KMS-11 (cell line): ENCODE measurements around the gene CDSN.
A peak's percentile ranks its signal among the peaks of the same experiment; 100 is the strongest.

Experiments used
- H2AFZ ChIP-seq: fragments of 200-600 bp; sonication (generic); 2 replicates; pipeline ENCODE4 v1.6.1; 2016; ENCODE audit warnings: antibody characterized with exemption, mixed run types, low read depth
- H3K27ac ChIP-seq: fragments of 200-600 bp; sonication (generic); 2 replicates; pipeline ENCODE4 v1.6.1; 2016; ENCODE audit warnings: mild to moderate bottlenecking, mixed run types
- H3K27me3 ChIP-seq: fragments of 200-600 bp; sonication (generic); 2 replicates; pipeline ENCODE4 v1.6.1; 2017; ENCODE audit warnings: mild to moderate bottlenecking, low read depth, mixed run types, moderate library complexity; ENCODE audit not compliant: insufficient read depth
- H3K36me3 ChIP-seq: fragments of 200-600 bp; sonication (generic); 2 replicates; pipeline ENCODE4 v1.6.1; 2017; ENCODE audit warnings: mild to moderate bottlenecking, mixed run types; ENCODE audit not compliant: insufficient read depth
- H3K4me1 ChIP-seq: fragments of 200-600 bp; sonication (generic); 2 replicates; pipeline ENCODE4 v1.6.1; 2016; ENCODE audit warnings: mild to moderate bottlenecking, low read depth, mixed run types; ENCODE audit not compliant: poor library complexity, severe bottlenecking
- H3K4me2 ChIP-seq: fragments of 200-600 bp; sonication (generic); 2 replicates; pipeline ENCODE4 v1.7.0; 2016; ENCODE audit warnings: mild to moderate bottlenecking, mixed run types
- H3K4me3 ChIP-seq: fragments of 200-600 bp; sonication (generic); IDR thresholded peaks from 2 replicates; pipeline ENCODE4 v1.6.1; 2017; ENCODE audit warnings: low read depth, low read length, mixed read lengths; ENCODE audit not compliant: insufficient read depth
- H3K79me2 ChIP-seq: fragments of 200-600 bp; sonication (generic); 2 replicates; pipeline ENCODE4 v1.6.1; 2016; ENCODE audit warnings: low read depth, mixed run types; ENCODE audit not compliant: insufficient read depth
- H3K9ac ChIP-seq: fragments of 200-600 bp; sonication (generic); 2 replicates; pipeline ENCODE4 v1.6.1; 2016; ENCODE audit warnings: mild to moderate bottlenecking, mixed run types
- H4K20me1 ChIP-seq: fragments of 200-600 bp; sonication (generic); 2 replicates; pipeline ENCODE4 v1.6.1; 2016; ENCODE audit warnings: mild to moderate bottlenecking, mixed run types; ENCODE audit not compliant: insufficient read depth
- TF ChIP-seq, protein P1 (sequence below): fragments of 200-600 bp; sonication (generic); conservative IDR thresholded peaks from 2 replicates; pipeline ENCODE4 v1.6.1; 2017; ENCODE audit warnings: low read depth, mild to moderate bottlenecking, antibody characterized with exemption, low read length, moderate library complexity, mixed read lengths

Gene CDSN

DNA sequence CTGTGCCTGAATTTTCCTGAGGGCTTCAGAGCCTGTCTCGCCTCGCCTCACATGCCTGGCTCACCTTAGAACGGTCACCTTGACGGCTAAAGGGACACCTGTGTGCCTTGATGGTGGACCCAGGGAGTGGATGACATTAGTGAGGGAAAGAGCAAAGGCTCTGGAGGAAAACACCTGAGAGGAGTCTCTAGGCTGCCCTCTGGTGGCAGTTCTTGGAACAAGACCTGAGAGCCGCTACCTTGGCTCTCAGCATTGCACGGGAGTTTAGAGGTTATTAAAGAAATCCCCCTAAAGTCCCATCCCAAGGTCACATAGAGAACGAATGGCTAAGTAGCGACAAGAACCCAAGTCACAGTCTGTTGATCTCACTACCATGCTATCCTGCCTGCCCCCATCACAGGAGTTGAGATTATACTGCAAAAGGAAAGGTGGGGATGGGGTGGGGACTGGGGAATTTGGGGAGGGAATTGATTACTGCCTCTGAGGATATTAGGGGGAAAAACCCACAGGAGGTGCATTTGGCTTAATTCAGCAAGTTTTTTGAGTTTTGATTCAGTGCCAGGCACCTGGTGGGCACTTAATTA, 7.9 kb upstream of the CDSN start:
- peaks cover 4% of the 10 kb centered on the region for H3K4me1 ChIP-seq
- TF ChIP-seq, protein P1, sequence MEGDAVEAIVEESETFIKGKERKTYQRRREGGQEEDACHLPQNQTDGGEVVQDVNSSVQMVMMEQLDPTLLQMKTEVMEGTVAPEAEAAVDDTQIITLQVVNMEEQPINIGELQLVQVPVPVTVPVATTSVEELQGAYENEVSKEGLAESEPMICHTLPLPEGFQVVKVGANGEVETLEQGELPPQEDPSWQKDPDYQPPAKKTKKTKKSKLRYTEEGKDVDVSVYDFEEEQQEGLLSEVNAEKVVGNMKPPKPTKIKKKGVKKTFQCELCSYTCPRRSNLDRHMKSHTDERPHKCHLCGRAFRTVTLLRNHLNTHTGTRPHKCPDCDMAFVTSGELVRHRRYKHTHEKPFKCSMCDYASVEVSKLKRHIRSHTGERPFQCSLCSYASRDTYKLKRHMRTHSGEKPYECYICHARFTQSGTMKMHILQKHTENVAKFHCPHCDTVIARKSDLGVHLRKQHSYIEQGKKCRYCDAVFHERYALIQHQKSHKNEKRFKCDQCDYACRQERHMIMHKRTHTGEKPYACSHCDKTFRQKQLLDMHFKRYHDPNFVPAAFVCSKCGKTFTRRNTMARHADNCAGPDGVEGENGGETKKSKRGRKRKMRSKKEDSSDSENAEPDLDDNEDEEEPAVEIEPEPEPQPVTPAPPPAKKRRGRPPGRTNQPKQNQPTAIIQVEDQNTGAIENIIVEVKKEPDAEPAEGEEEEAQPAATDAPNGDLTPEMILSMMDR: peak; percentile 75
- no peak overlapping the region for H3K4me2 ChIP-seq
- H3K27me3 ChIP-seq: no peaks in the 10 kb centered on the region; the same call in 1 of the 2 replicates
- H3K36me3 ChIP-seq: no peaks in the 10 kb centered on the region
- no peaks in the 10 kb centered on the region for H4K20me1 ChIP-seq
- no peak overlapping the region for H3K27ac ChIP-seq
- no peak overlapping the region for H3K4me3 ChIP-seq
- H2AFZ ChIP-seq: no peak overlapping the region; the same call in none of the 2 replicates
- H3K9ac ChIP-seq: no peak overlapping the region
- H3K79me2 ChIP-seq: no peaks in the 10 kb centered on the region

GRCh38 chr6:31126396-31127175, 6.3 kb upstream of the CDSN start:
- H3K79me2 ChIP-seq: no peaks in the 10 kb centered on the region
- H3K27me3 ChIP-seq: peaks cover 4% of the 10 kb centered on the region; the same call in 1 of the 2 replicates
- H3K4me3 ChIP-seq: no peak overlapping the region
- H3K9ac ChIP-seq: no peak overlapping the region
- H3K4me2 ChIP-seq: no peak overlapping the region; the same call in 1 of the 2 replicates
- no peak overlapping the region; the same call in 1 of the 2 replicates for H2AFZ ChIP-seq
- H3K27ac ChIP-seq: no peak overlapping the region
- TF ChIP-seq, protein P1: no peak
- H3K4me1 ChIP-seq: peaks cover 4% of the 10 kb centered on the region
- H3K36me3 ChIP-seq: no peaks in the 10 kb centered on the region
- H4K20me1 ChIP-seq: no peaks in the 10 kb centered on the region

GRCh38 chr6:31125586-31126363, 5.5 kb upstream of the CDSN start:
- no peak overlapping the region for H3K27ac ChIP-seq
- H3K9ac ChIP-seq: no peak overlapping the region
- H3K36me3 ChIP-seq: no peaks in the 10 kb centered on the region
- TF ChIP-seq, protein P1: no peak
- no peaks in the 10 kb centered on the region for H4K20me1 ChIP-seq
- no peak overlapping the region for H3K4me3 ChIP-seq
- no peak overlapping the region for H2AFZ ChIP-seq
- H3K79me2 ChIP-seq: no peaks in the 10 kb centered on the region
- peaks cover 4% of the 10 kb centered on the region; the same call in 1 of the 2 replicates for H3K27me3 ChIP-seq
- peaks cover 4% of the 10 kb centered on the region for H3K4me1 ChIP-seq
- H3K4me2 ChIP-seq: no peak overlapping the region

DNA sequence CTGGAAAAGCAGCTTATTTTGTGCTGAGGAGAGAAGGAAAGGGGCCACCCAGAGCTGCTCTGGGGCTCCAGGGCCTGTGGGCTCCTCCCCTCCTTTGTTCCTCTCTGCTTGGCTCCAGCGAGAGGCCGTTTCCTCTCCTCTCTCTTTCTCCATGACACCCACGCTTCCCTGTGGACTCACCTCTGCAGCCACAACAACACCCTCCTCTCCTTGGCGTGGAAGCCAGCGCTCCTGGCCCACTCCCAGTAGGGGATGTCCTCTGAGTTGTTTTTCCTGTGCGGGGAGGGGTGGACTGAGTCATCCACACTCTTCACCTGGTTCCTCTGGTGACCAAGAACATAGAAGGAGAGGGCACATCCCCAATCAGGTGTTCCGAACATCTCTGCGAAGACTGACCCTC, 4.9 kb upstream of the CDSN start:
- Histone ChIP-seq H3K79me2 (no peaks in the 10 kb centered on the region), H3K9ac (no peak overlapping the region), H3K4me2 (no peak overlapping the region), H3K36me3 (no peaks in the 10 kb centered on the region), H3K4me3 (no peak overlapping the region), H3K27me3 (peaks cover 4% of the 10 kb centered on the region; the same call in 1 of the 2 replicates), H3K4me1 (peaks cover 4% of the 10 kb centered on the region), H4K20me1 (no peaks in the 10 kb centered on the region), H3K27ac (no peak overlapping the region), H2AFZ (no peak overlapping the region)
- TF ChIP-seq, protein P1: no peak
